Measurements from ENCODE around the gene CDC42SE1. TPM values are rescaled to one million over a fixed set of nuclear protein-coding genes. Genes with fewer than 3 reads are reported as not detected.

The CDC42SE1 gene
- total RNA-seq, 4 donors from 2014 or later: 56.6 to 115 (median 92.0) TPM

DNA sequence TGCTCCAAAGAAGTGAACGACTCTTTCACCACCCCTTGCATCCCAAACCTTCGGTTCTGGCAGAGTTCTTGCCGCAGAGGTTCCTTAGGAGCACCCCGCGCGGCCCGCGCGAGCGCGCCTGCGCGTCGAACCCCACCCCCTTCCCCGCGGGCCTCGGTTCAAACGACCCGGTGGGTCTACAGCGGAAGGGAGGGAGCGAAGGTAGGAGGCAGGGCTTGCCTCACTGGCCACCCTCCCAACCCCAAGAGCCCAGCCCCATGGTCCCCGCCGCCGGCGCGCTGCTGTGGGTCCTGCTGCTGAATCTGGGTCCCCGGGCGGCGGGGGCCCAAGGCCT, 11.9 kb downstream of the CDC42SE1 start, which contains the start of gene C1orf56:
TSS of gene C1orf56 (plus strand) at position 161 of the 334 bp plus-strand sequence. CDS start at position 258, 97 bp downstream.
- peak; percentile 87 for ATAC-seq (ENCODE audit: low FRiP score)
- DNase-seq (ENCODE audit: low spot score): no peak
- TF ChIP-seq, protein P1, sequence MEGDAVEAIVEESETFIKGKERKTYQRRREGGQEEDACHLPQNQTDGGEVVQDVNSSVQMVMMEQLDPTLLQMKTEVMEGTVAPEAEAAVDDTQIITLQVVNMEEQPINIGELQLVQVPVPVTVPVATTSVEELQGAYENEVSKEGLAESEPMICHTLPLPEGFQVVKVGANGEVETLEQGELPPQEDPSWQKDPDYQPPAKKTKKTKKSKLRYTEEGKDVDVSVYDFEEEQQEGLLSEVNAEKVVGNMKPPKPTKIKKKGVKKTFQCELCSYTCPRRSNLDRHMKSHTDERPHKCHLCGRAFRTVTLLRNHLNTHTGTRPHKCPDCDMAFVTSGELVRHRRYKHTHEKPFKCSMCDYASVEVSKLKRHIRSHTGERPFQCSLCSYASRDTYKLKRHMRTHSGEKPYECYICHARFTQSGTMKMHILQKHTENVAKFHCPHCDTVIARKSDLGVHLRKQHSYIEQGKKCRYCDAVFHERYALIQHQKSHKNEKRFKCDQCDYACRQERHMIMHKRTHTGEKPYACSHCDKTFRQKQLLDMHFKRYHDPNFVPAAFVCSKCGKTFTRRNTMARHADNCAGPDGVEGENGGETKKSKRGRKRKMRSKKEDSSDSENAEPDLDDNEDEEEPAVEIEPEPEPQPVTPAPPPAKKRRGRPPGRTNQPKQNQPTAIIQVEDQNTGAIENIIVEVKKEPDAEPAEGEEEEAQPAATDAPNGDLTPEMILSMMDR (IDR thresholded peaks at IDR 0.05): no peak

DNA sequence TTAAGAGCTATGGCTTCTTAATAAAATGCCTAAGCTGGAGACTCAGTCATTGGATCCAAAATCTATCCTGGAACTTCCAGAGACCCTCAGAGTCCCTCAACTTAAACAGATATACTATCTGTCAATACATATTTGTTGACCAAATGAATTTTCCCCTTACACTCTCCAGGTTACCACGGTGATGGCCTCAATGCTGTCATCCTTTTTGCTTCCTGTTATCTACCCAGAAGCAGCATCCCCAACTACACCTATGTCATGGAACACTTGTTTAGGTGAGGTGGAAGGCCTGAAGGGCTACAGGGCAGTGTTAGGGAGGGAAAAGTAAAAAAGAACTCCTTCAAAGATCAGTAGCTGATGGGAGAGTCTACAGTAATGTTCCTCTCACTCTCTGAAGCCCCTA, 16.3 kb downstream of the CDC42SE1 start:
- ATAC-seq (ENCODE audit: low FRiP score) (no peak), DNase-seq (ENCODE audit: low spot score) (no peak)
- TF ChIP-seq, protein P1 (IDR thresholded peaks at IDR 0.05): no peak

DNA sequence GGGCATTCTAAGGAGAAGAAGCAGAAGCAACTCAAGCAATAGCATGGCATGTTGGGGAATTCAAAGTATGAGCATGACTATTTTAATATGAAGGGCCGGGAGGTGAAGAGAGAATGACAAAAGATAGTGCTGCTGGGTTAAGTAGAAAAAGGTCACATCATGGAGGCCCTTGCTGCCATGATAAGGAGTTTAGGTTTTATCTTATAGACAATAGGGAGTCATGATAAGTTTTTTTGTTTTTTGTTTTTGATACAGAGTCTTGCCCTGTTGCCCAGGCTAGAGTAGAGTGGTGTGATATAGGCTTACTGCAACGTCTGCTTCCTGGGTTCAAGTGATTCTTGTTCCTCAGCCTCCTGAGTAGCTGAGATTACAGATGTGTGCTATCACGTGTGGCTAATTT, 19.9 kb downstream of the CDC42SE1 start:
- TF ChIP-seq, protein P1 (IDR thresholded peaks at IDR 0.05): no peak

DNA sequence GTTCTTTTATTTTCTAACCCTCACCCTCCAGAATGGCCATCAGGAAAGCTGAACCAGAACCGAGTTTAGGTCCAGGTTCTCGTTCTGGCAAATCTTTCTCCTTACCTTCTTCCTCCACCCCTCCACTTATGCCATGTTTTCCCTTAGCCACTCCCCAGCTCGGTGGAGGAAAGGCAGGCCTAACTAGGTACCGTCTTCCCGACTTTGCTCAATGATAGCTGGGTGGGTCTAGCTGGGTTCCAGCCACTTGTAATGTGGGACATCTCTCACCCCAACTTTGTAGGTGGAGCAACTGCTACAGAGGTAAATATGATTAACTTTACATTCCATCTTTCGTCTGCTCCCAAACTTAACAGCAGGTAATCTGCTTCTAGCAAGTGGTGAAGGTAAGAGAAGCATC, 22.4 kb downstream of the CDC42SE1 start:
- TF ChIP-seq, protein P1 (IDR thresholded peaks at IDR 0.05): no peak
- no peak for ATAC-seq (ENCODE audit: low FRiP score)
- no peak for DNase-seq (ENCODE audit: low spot score)

More for the DNA sequence above, 19.9 kb downstream of the CDC42SE1 start:
- ATAC-seq (ENCODE audit: low FRiP score) (no peak), DNase-seq (ENCODE audit: low spot score) (no peak)

DNA sequence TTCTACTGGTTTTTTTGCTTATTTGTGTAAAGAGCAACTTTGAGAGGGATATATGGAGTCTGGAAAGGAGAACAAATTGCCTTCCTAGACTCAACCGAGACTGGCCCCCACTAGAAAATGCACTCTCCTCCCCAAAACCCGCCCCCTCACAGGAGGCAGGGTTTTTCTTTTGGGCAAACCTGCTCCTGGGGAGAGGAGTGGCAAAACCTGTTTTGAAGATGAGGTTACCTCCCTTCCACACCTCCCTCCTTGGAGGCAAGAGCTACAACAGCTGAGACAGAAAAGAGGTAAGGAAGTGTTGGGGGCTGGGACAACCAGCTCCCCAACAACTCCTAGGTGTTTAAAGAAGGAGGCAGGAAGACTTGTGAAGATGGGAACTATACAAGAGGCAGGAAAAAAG, 23.1 kb downstream of the CDC42SE1 start, which contains the start of gene BNIPL:
TSS of gene BNIPL (plus strand) at position 231 of the 400 bp plus-strand sequence. CDS start at position 371, 140 bp downstream.
- no peak for DNase-seq (ENCODE audit: low spot score)
- ATAC-seq (ENCODE audit: low FRiP score): no peak
- TF ChIP-seq, protein P1 (IDR thresholded peaks at IDR 0.05): no peak

DNA sequence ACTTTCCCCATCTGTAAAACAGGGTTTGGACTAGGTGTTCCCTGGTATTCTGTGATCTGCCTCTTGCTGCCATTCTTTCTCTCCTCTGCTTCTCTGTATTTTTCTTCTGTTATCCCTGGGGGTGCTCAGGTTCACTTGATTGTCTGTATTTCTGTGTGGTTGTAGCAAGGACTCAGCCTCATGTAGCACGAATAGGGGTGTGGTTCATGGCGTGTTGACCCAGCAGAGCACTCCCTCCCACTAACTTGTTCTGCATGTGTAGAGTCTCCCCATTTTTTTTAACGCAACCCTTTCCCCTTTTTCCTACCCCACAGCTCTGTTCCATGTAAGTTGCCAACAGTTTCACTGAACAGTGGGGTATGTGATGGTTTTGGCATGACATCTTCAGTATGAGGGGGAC, 24.3 kb downstream of the CDC42SE1 start:
- TF ChIP-seq, protein P1 (IDR thresholded peaks at IDR 0.05): no peak
- no peak for ATAC-seq (ENCODE audit: low FRiP score)

DNA sequence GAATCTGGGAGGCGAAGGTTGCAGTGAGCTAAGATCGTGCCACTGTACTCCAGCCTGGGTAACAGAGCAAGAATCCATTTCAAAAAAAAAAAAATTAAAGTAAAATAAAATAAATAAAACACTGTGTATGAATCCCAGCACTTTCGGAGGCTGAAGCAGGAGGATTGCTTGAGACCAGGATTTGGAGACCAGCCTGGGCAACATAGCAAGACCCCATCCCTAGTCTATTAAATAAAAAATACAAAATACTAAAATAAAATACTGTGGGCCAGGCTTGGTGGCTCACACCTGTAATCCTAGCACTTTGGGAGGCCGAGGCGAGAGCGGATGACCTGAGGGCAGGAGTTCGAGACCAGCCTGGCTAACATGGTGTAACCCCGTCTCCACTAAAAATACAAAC, 27.3 kb downstream of the CDC42SE1 start:
- TF ChIP-seq, protein P1 (IDR thresholded peaks at IDR 0.05): no peak
- ATAC-seq (ENCODE audit: low FRiP score): no peak

More for the DNA sequence above, 24.3 kb downstream of the CDC42SE1 start:
- no peak for DNase-seq (ENCODE audit: low spot score)

More for the DNA sequence above, 27.3 kb downstream of the CDC42SE1 start:
- no peak for DNase-seq (ENCODE audit: low spot score)
